HEK293 (cell line): ENCODE results near the gene JADE3.

Experiments used
- CTCF ChIA-PET: fragments of 350-600 bp; formaldehyde crosslinking; extraction: SDS; loops from one replicate; lab custom pipeline; 2021; ENCODE audit warnings: antibody characterized with exemption; lab: Yijun Ruan, JAX
- POLR2A ChIA-PET: fragments of 300-600 bp; formaldehyde crosslinking; extraction: SDS; loops from one replicate; lab custom pipeline; 2020; ENCODE audit warnings: antibody characterized with exemption, inconsistent platforms; lab: Yijun Ruan, JAX
- H3K27ac ChIP-seq: fragments of 200-500 bp; sonication (Bioruptor generic); 2 replicates; pipeline ENCODE4 v1.5.1; 2014; ENCODE audit warnings: low read depth, low read length, control low read depth, inconsistent platforms; ENCODE audit errors: extremely low read depth
- H3K36me3 ChIP-seq, 2 experiments: fragments of 200-500 bp in 1 of 2; sonication (Bioruptor generic) in 1 of 2; 1 replicate in 1 of 2; 2 replicates in 1 of 2; pipeline ENCODE4 v1.5.1; 2014 to 2017; ENCODE audit warnings: inconsistent platforms in 2 of 2, low read length in 2 of 2; ENCODE audit not compliant: control insufficient read depth in 2 of 2, insufficient read depth in 1 of 2
- H3K4me1 ChIP-seq: fragments of 200-500 bp; sonication (Bioruptor generic); 2 replicates; pipeline ENCODE4 v1.5.1; 2014; ENCODE audit warnings: mild to moderate bottlenecking, low read length, inconsistent platforms; ENCODE audit not compliant: control insufficient read depth, insufficient read depth
- H3K4me3 ChIP-seq: 2 replicates; pipeline ENCODE4 v1.5.1; 2011; ENCODE audit warnings: low read depth, mild to moderate bottlenecking, control low read depth, low read length, moderate library complexity
- H3K9me3 ChIP-seq: fragments of 200-500 bp; sonication (Bioruptor generic); 2 replicates; pipeline ENCODE4 v1.5.1; 2014; ENCODE audit warnings: low read depth, low read length, inconsistent platforms; ENCODE audit not compliant: control insufficient read depth, insufficient read depth
- HIC1 ChIP-seq: fragments of 450-650 bp; formaldehyde crosslinking; IDR thresholded peaks from 2 replicates; pipeline ENCODE4 v1.5.1; 2016; ENCODE audit warnings: missing biosample characterization, missing genetic modification characterization
- KLF7 ChIP-seq: fragments of 450-650 bp; formaldehyde crosslinking; IDR thresholded peaks from 2 replicates; pipeline ENCODE4 v1.5.1; 2016; ENCODE audit warnings: missing biosample characterization, missing genetic modification characterization, borderline replicate concordance
- MEIS1 ChIP-seq: sonication (generic); formaldehyde crosslinking; IDR thresholded peaks from 2 replicates; pipeline ENCODE4 v1.8.1; 2022; ENCODE audit warnings: missing genetic modification reagents, mild to moderate bottlenecking, borderline replicate concordance
- PBX3 ChIP-seq: sonication (generic); formaldehyde crosslinking; IDR thresholded peaks from 2 replicates; pipeline ENCODE4 v1.8.1; 2022; ENCODE audit warnings: mild to moderate bottlenecking, moderate library complexity, missing genetic modification reagents
- PRDM6 ChIP-seq: fragments of 450-650 bp; formaldehyde crosslinking; IDR thresholded peaks from 2 replicates; pipeline ENCODE4 v1.5.1; 2017; ENCODE audit warnings: missing biosample characterization, missing genetic modification characterization
- SP2 ChIP-seq: fragments of 450-650 bp; formaldehyde crosslinking; IDR thresholded peaks from 2 replicates; pipeline ENCODE4 v1.5.1; 2016; ENCODE audit warnings: missing biosample characterization, missing genetic modification characterization
- ZBTB8A ChIP-seq: fragments of 450-650 bp; formaldehyde crosslinking; IDR thresholded peaks from 2 replicates; pipeline ENCODE4 v1.5.1; 2016; ENCODE audit warnings: missing biosample characterization, missing genetic modification characterization
- ZFHX2 ChIP-seq: fragments of 450-650 bp; formaldehyde crosslinking; conservative IDR thresholded peaks from 2 replicates; pipeline ENCODE4 v1.5.1; 2016; ENCODE audit warnings: missing biosample characterization, missing genetic modification characterization
- ZNF10 ChIP-seq: fragments of 450-650 bp; formaldehyde crosslinking; IDR thresholded peaks from 2 replicates; pipeline ENCODE4 v1.5.1; 2017; ENCODE audit warnings: missing biosample characterization, missing genetic modification characterization
- ZNF121 ChIP-seq: fragments of 450-650 bp; formaldehyde crosslinking; IDR thresholded peaks from 2 replicates; pipeline ENCODE4 v1.5.1; 2016; ENCODE audit warnings: missing biosample characterization, missing genetic modification characterization
- ZNF133 ChIP-seq: fragments of 450-650 bp; formaldehyde crosslinking; IDR thresholded peaks from 2 replicates; pipeline ENCODE4 v1.5.1; 2016; ENCODE audit warnings: missing biosample characterization, missing genetic modification characterization
- ZNF155 ChIP-seq: fragments of 450-650 bp; formaldehyde crosslinking; IDR thresholded peaks from 2 replicates; pipeline ENCODE4 v1.5.1; 2016; ENCODE audit warnings: missing biosample characterization, missing genetic modification characterization
- ZNF18 ChIP-seq: fragments of 450-650 bp; formaldehyde crosslinking; IDR thresholded peaks from 2 replicates; pipeline ENCODE4 v1.5.1; 2016; ENCODE audit warnings: missing biosample characterization, missing genetic modification characterization
- ZNF223 ChIP-seq: fragments of 450-650 bp; formaldehyde crosslinking; IDR thresholded peaks from 2 replicates; pipeline ENCODE4 v1.5.1; 2016; ENCODE audit warnings: missing biosample characterization, missing genetic modification characterization
- ZNF26 ChIP-seq: fragments of 450-650 bp; formaldehyde crosslinking; IDR thresholded peaks from 2 replicates; pipeline ENCODE4 v1.5.1; 2016; ENCODE audit warnings: missing biosample characterization, missing genetic modification characterization
- ZNF311 ChIP-seq: fragments of 450-650 bp; formaldehyde crosslinking; IDR thresholded peaks from 2 replicates; pipeline ENCODE4 v1.5.1; 2017; ENCODE audit warnings: missing biosample characterization, missing genetic modification characterization, borderline replicate concordance
- ZNF350 ChIP-seq: fragments of 450-650 bp; formaldehyde crosslinking; IDR thresholded peaks from 2 replicates; pipeline ENCODE4 v1.5.0; 2017; ENCODE audit warnings: missing biosample characterization, mild to moderate bottlenecking, missing genetic modification characterization
- ZNF394 ChIP-seq: fragments of 450-650 bp; formaldehyde crosslinking; IDR thresholded peaks from 2 replicates; pipeline ENCODE4 v1.5.1; 2016; ENCODE audit warnings: missing biosample characterization, missing genetic modification characterization, mild to moderate bottlenecking, moderate library complexity, borderline replicate concordance
- ZNF510 ChIP-seq: fragments of 450-650 bp; formaldehyde crosslinking; IDR thresholded peaks from 2 replicates; pipeline ENCODE4 v1.5.1; 2018; ENCODE audit warnings: mild to moderate bottlenecking, missing genetic modification characterization, missing biosample characterization; ENCODE audit not compliant: insufficient replicate concordance
- ZNF561 ChIP-seq: fragments of 450-650 bp; IDR thresholded peaks from 2 replicates; pipeline ENCODE4 v1.5.1; 2018; ENCODE audit warnings: missing biosample characterization, missing genetic modification characterization, borderline replicate concordance
- ZNF596 ChIP-seq: fragments of 450-650 bp; IDR thresholded peaks from 2 replicates; pipeline ENCODE4 v1.5.0; 2018; ENCODE audit warnings: missing biosample characterization, mild to moderate bottlenecking, missing genetic modification characterization, moderate library complexity
- ZNF707 ChIP-seq: fragments of 450-650 bp; formaldehyde crosslinking; IDR thresholded peaks from 2 replicates; pipeline ENCODE4 v1.5.1; 2016; ENCODE audit warnings: missing biosample characterization, missing genetic modification characterization
- ZNF837 ChIP-seq: fragments of 450-650 bp; formaldehyde crosslinking; IDR thresholded peaks from 2 replicates; pipeline ENCODE4 v1.5.1; 2016; ENCODE audit warnings: missing biosample characterization, missing genetic modification characterization
- ZXDB ChIP-seq: fragments of 450-650 bp; formaldehyde crosslinking; IDR thresholded peaks from 2 replicates; pipeline ENCODE4 v1.5.1; 2016; ENCODE audit warnings: missing biosample characterization, missing genetic modification characterization
- TF ChIP-seq, protein P1 (sequence below): fragments of 450-650 bp; formaldehyde crosslinking; IDR thresholded peaks from 2 replicates; pipeline ENCODE4 v1.5.0; 2017; ENCODE audit warnings: missing biosample characterization, missing genetic modification characterization, borderline replicate concordance

JADE3 gene

GRCh38 chrX:46912098-46912602 lies at the start of gene JADE3 (continued):
- TF ChIP-seq ZNF26 (tag by site-specific recombination) (no peak), MEIS1 (CRISPR knock-in tag) (no peak), ZNF596 (tag by site-specific recombination) (no peak), ZBTB8A (tag by site-specific recombination) (no peak), PBX3 (CRISPR knock-in tag) (0 out of 2 replicates have a peak, but pooled peaks have one; percentile 29), HIC1 (no peak), ZNF133 (tag by site-specific recombination) (no peak), ZNF155 (tag by site-specific recombination) (no peak), ZNF561 (tag by site-specific recombination) (no peak; the same call in 1 of the 2 replicates), ZNF707 (no peak)

- H3K4me1 ChIP-seq = no peaks in the 10 kb centered on the region
- H3K9me3 ChIP-seq = no peaks in the 10 kb centered on the region
- ChIA-PET POLR2A (no interaction called here), CTCF (no interaction called here)
- no peak overlapping the region for H3K4me3 ChIP-seq
- peaks cover 3 to 5% of the 10 kb centered on the region in 2 experiments; a peak in 2 of 3 replicates for H3K36me3 ChIP-seq
- no peak overlapping the region for H3K27ac ChIP-seq
- TF ChIP-seq SP2 (tag by site-specific recombination) (no peak), KLF7 (tag by site-specific recombination) (no peak), ZNF350 (tag by site-specific recombination) (no peak), ZNF223 (tag by site-specific recombination) (no peak), PRDM6 (tag by site-specific recombination) (no peak), ZXDB (tag by site-specific recombination) (no peak), ZFHX2 (tag by site-specific recombination) (no peak), ZNF26 (tag by site-specific recombination) (no peak), ZNF837 (tag by site-specific recombination) (no peak), ZNF10 (tag by site-specific recombination) (no peak), ZNF18 (tag by site-specific recombination) (no peak), ZNF510 (tag by site-specific recombination) (no peak), ZNF311 (tag by site-specific recombination) (no peak), ZNF121 (tag by site-specific recombination) (no peak), ZNF394 (tag by site-specific recombination) (no peak)
- TF ChIP-seq, protein P1, sequence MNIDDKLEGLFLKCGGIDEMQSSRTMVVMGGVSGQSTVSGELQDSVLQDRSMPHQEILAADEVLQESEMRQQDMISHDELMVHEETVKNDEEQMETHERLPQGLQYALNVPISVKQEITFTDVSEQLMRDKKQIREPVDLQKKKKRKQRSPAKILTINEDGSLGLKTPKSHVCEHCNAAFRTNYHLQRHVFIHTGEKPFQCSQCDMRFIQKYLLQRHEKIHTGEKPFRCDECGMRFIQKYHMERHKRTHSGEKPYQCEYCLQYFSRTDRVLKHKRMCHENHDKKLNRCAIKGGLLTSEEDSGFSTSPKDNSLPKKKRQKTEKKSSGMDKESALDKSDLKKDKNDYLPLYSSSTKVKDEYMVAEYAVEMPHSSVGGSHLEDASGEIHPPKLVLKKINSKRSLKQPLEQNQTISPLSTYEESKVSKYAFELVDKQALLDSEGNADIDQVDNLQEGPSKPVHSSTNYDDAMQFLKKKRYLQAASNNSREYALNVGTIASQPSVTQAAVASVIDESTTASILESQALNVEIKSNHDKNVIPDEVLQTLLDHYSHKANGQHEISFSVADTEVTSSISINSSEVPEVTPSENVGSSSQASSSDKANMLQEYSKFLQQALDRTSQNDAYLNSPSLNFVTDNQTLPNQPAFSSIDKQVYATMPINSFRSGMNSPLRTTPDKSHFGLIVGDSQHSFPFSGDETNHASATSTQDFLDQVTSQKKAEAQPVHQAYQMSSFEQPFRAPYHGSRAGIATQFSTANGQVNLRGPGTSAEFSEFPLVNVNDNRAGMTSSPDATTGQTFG (tag by site-specific recombination) = no peak
These were observed 49.1 kb upstream of the JADE3 start for GRCh38 chrX:46863072-46863471.
